Stimulated activated CD4-positive, alpha-beta T cell treated with anti-CD3 and anti-CD28 coated beads, Interleukin-1b, Interleukin-23, amount 100 ng/mL, for 1 hour (primary cell): ENCODE measurements around the gene SLC29A1.

ENCODE experiments used
- DNase-seq, 2 donors: peaks; one replicate each; pipeline ENCODE4 v3.0.0-alpha.2; 2020; ENCODE audit warnings: low read depth in 2 of 2

The SLC29A1 gene

GRCh38 chr6:44255105-44255808 is 31.9 kb downstream of the SLC29A1 start:
- DNase-seq, result no peak

- DNase-seq, result no peak
These were observed 32.7 kb downstream of the SLC29A1 start for GRCh38 chr6:44255871-44256774.

GRCh38 chr6:44256775-44257024 is 33.3 kb downstream of the SLC29A1 start:
- no peak for DNase-seq

GRCh38 chr6:44257025-44257752 is 33.8 kb downstream of the SLC29A1 start, which contains the start of gene SLC35B2:
Gene SLC35B2 (minus strand): TSS chr6:44257528. CDS start chr6:44257410, 118 bp downstream.
- DNase-seq, result no peak

GRCh38 chr6:44257753-44258324 is 34.4 kb downstream of the SLC29A1 start:
- DNase-seq, result no peak

GRCh38 chr6:44258325-44258863 is 35.0 kb downstream of the SLC29A1 start:
- DNase-seq, result no peak

GRCh38 chr6:44258921-44259320 is 35.5 kb downstream of the SLC29A1 start:
- DNase-seq, result no peak

GRCh38 chr6:44260011-44260410 is 36.6 kb downstream of the SLC29A1 start:
- no peak for DNase-seq

- DNase-seq, result no peak
These were observed 37.3 kb downstream of the SLC29A1 start for GRCh38 chr6:44260451-44261297.

- no peak for DNase-seq
These were observed 38.2 kb downstream of the SLC29A1 start for GRCh38 chr6:44261581-44261980.

- no peak for DNase-seq
These were observed 39.3 kb downstream of the SLC29A1 start for GRCh38 chr6:44262467-44263353.

- DNase-seq, result no peak
These were observed 40.1 kb downstream of the SLC29A1 start for GRCh38 chr6:44263354-44264100.

- no peak for DNase-seq
These were observed 41.0 kb downstream of the SLC29A1 start for GRCh38 chr6:44264154-44265006.

- peak; percentile 88 to 98 for DNase-seq
These were observed 41.8 kb downstream of the SLC29A1 start, which contains the start of gene NFKBIE for GRCh38 chr6:44265007-44265721. Gene NFKBIE (minus strand): TSS chr6:44265551. CDS start chr6:44265346, 205 bp downstream.

GRCh38 chr6:44265722-44266233 is 42.4 kb downstream of the SLC29A1 start:
- DNase-seq, result no peak

- no peak for DNase-seq
These were observed 43.0 kb downstream of the SLC29A1 start for GRCh38 chr6:44266347-44266746.

GRCh38 chr6:44267252-44267651 is 43.9 kb downstream of the SLC29A1 start:
- DNase-seq, result no peak
